H9 (cell line): ENCODE data around the gene VPS9D1. TPM values are rescaled to one million over a fixed set of nuclear protein-coding genes. Genes with fewer than 3 reads are reported as not detected.

Experiments
- DNase-seq: peaks from one replicate; pipeline ENCODE4 v3.0.0-alpha.2; 2017
- H2AFZ ChIP-seq: one replicate; pipeline ENCODE4 v1.6.1; 2013; ENCODE audit warnings: mild to moderate bottlenecking, low read length, control low read depth, moderate library complexity
- H2AK5ac ChIP-seq: 2 replicates; pipeline ENCODE4 v1.6.1; 2013; ENCODE audit warnings: low read length, control low read depth, mixed read lengths; ENCODE audit not compliant: insufficient read length
- H2BK120ac ChIP-seq: one replicate; pipeline ENCODE4 v1.6.1; 2013; ENCODE audit warnings: low read depth, mild to moderate bottlenecking, low read length, control low read depth, inconsistent platforms; ENCODE audit not compliant: poor library complexity, severe bottlenecking
- H2BK12ac ChIP-seq: 2 replicates; pipeline ENCODE4 v1.6.1; 2013; ENCODE audit warnings: low read length, control low read depth, mixed read lengths, low read depth; ENCODE audit not compliant: insufficient read length
- H2BK15ac ChIP-seq: 2 replicates; pipeline ENCODE4 v1.6.1; 2013; ENCODE audit warnings: low read depth, low read length, control low read depth
- H2BK20ac ChIP-seq: one replicate; pipeline ENCODE4 v1.6.1; 2013; ENCODE audit warnings: low read depth, mild to moderate bottlenecking, low read length, control low read depth, inconsistent platforms; ENCODE audit not compliant: poor library complexity, severe bottlenecking
- H2BK5ac ChIP-seq: 2 replicates; pipeline ENCODE4 v1.6.1; 2013; ENCODE audit warnings: low read length, control low read depth, mixed read lengths; ENCODE audit not compliant: insufficient read length
- H3K14ac ChIP-seq: 2 replicates; pipeline ENCODE4 v1.6.1; 2013; ENCODE audit warnings: low read length, control low read depth; ENCODE audit not compliant: insufficient read depth
- H3K18ac ChIP-seq: 2 replicates; pipeline ENCODE4 v1.6.1; 2013; ENCODE audit warnings: low read depth, mild to moderate bottlenecking, mixed read lengths, low read length, control low read depth; ENCODE audit not compliant: insufficient read length
- H3K23ac ChIP-seq: 2 replicates; pipeline ENCODE4 v1.6.1; 2013; ENCODE audit warnings: low read length, control low read depth, mixed read lengths, low read depth; ENCODE audit not compliant: insufficient read length
- H3K23me2 ChIP-seq: 2 replicates; pipeline ENCODE4 v1.6.1; 2013; ENCODE audit warnings: low read depth, mild to moderate bottlenecking, mixed read lengths, low read length, control low read depth; ENCODE audit not compliant: insufficient read length, poor library complexity, severe bottlenecking
- H3K27ac ChIP-seq: 2 replicates; pipeline ENCODE4 v1.5.1; 2013; ENCODE audit warnings: low read length, control low read depth, mixed read lengths, low read depth; ENCODE audit not compliant: insufficient read length
- H3K27me3 ChIP-seq: 2 replicates; pipeline ENCODE4 v1.6.1; 2013; ENCODE audit warnings: low read length, control low read depth, inconsistent platforms; ENCODE audit not compliant: insufficient read depth
- H3K4ac ChIP-seq: 2 replicates; pipeline ENCODE4 v1.6.1; 2013; ENCODE audit warnings: low read depth, mild to moderate bottlenecking, control low read depth, inconsistent platforms, low read length, moderate library complexity
- H3K4me1 ChIP-seq: 2 replicates; pipeline ENCODE4 v1.6.1; 2013; ENCODE audit warnings: low read length, control low read depth, inconsistent platforms; ENCODE audit not compliant: insufficient read depth
- H3K4me2 ChIP-seq: 2 replicates; pipeline ENCODE4 v1.6.1; 2013; ENCODE audit warnings: low read length, control low read depth, mixed read lengths; ENCODE audit not compliant: insufficient read length, insufficient read depth
- H3K56ac ChIP-seq: 2 replicates; pipeline ENCODE4 v1.6.1; 2013; ENCODE audit warnings: low read depth, mild to moderate bottlenecking, mixed read lengths, low read length, control low read depth; ENCODE audit not compliant: insufficient read length
- H3K79me1 ChIP-seq: 2 replicates; pipeline ENCODE4 v1.6.1; 2013; ENCODE audit warnings: low read depth, mild to moderate bottlenecking, moderate library complexity, low read length, control low read depth, inconsistent platforms; ENCODE audit not compliant: insufficient read depth, poor library complexity, severe bottlenecking
- H3K79me2 ChIP-seq: 2 replicates; pipeline ENCODE4 v1.6.1; 2013; ENCODE audit warnings: low read length, control low read depth, inconsistent platforms; ENCODE audit not compliant: insufficient read depth
- H3K9ac ChIP-seq: 2 replicates; pipeline ENCODE4 v1.6.1; 2013; ENCODE audit warnings: low read length, control low read depth, mixed read lengths; ENCODE audit not compliant: insufficient read length; ENCODE audit errors: extremely low read depth
- H3K9me3 ChIP-seq: one replicate; pipeline ENCODE4 v1.6.1; 2013; ENCODE audit warnings: low read depth, low read length, inconsistent platforms; ENCODE audit not compliant: control insufficient read depth
- H3T11ph ChIP-seq: one replicate; pipeline ENCODE4 v1.6.1; 2013; ENCODE audit warnings: mild to moderate bottlenecking, low read length, control low read depth, inconsistent platforms
- H4K20me1 ChIP-seq: one replicate; pipeline ENCODE4 v1.6.1; 2013; ENCODE audit not compliant: control insufficient read depth, insufficient read length, insufficient read depth
- H4K5ac ChIP-seq: 2 replicates; pipeline ENCODE4 v1.6.1; 2013; ENCODE audit warnings: low read depth, mild to moderate bottlenecking, mixed read lengths, low read length, control low read depth; ENCODE audit not compliant: insufficient read length
- H4K8ac ChIP-seq: replicated peaks from 2 replicates; pipeline ENCODE4 v1.6.1; 2013; ENCODE audit warnings: low read length, control low read depth, mixed read lengths, low read depth; ENCODE audit not compliant: insufficient read length
- H4K91ac ChIP-seq: 2 replicates; pipeline ENCODE4 v1.6.1; 2013; ENCODE audit warnings: low read depth, mild to moderate bottlenecking, moderate library complexity, mixed read lengths, low read length, control low read depth; ENCODE audit not compliant: insufficient read length
- H3K27ac Mint-ChIP-seq, 3 experiments: 2 replicates in 2 of 3; 3 replicates in 1 of 3; pipeline ENCODE4 v1.8.0; 2020 to 2021; ENCODE audit warnings: mixed read lengths in 3 of 3, mild to moderate bottlenecking in 1 of 3, moderate library complexity in 1 of 3
- H3K27me3 Mint-ChIP-seq: 2 replicates; pipeline ENCODE4 v1.8.0; 2021; ENCODE audit warnings: low read depth, mild to moderate bottlenecking, moderate library complexity, mixed read lengths
- H3K36me3 Mint-ChIP-seq, 3 experiments: 2 replicates in 2 of 3; 3 replicates in 1 of 3; pipeline ENCODE4 v1.8.0; 2020 to 2021; ENCODE audit warnings: low read depth in 3 of 3, mixed read lengths in 3 of 3; ENCODE audit not compliant: insufficient read depth in 1 of 3
- H3K4me1 Mint-ChIP-seq, 2 experiments: 2 replicates each; pipeline ENCODE4 v1.8.0; 2020; ENCODE audit warnings: mixed read lengths in 2 of 2
- H3K4me3 Mint-ChIP-seq, 2 experiments: 2 replicates in 1 of 2; 3 replicates in 1 of 2; pipeline ENCODE4 v1.8.0; 2020 to 2021; ENCODE audit warnings: mild to moderate bottlenecking in 2 of 2, mixed read lengths in 2 of 2, moderate library complexity in 1 of 2
- H3K9me3 Mint-ChIP-seq, 2 experiments: 2 replicates in 1 of 2; 3 replicates in 1 of 2; pipeline ENCODE4 v1.8.0; 2020; ENCODE audit warnings: mild to moderate bottlenecking in 2 of 2, mixed read lengths in 2 of 2, moderate library complexity in 1 of 2
- CTCF ChIP-seq: fragments of 200-600 bp; sonication (generic); conservative IDR thresholded peaks from 3 replicates; pipeline ENCODE4 v1.8.0; 2021; ENCODE audit warnings: antibody characterized with exemption, mild to moderate bottlenecking
- WGBS: extraction: QIAGEN DNeasy Blood & Tissue Kit; methylation state at CpG from one replicate; pipeline ENCODE4 v1.1.7; 2013; ENCODE audit warnings: missing lambda C conversion rate, low lambda C conversion rate, mixed read lengths; ENCODE audit not compliant: insufficient read length; ENCODE audit errors: extremely low coverage; 5-methylcytosine and 5-hydroxymethylcytosine counted together
- total RNA-seq: library from RNA; stranded (reverse); gene quantifications from 2 replicates; pipeline ENCODE4 v1.2.1, GENCODE V29; 2021

Gene VPS9D1
- total RNA-seq, 1 experiment from 2014 or later: 6.0 TPM

DNA sequence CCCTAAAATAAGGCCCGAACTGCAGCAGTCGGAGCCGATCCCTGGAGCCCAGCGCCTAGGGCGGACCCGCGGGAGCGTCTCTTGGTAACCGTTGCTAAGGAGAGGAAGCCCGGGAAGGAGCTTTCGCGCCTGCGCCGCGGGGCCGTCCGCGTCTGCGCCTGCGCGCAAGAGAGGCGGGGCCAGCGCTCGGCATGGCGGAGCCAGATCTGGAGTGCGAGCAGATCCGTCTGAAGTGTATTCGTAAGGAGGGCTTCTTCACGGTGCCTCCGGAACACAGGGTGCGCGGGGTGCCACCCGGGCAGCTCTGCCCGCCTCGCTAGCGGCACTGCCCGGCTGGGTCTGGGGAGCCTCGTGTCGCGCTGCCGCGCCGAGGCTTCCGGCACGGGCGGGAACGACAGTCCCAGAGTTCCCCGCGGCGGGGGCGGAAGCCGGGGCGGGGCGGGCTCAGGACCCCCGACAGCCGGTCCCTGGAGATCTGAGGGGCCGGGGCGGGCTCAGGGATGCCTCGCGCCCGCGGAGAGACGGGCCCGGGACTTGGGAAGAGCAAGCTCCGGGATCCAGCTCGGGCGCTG lies 34.1 kb downstream of the VPS9D1 start, which contains the start of gene CDK10:
CDK10 (plus strand) TSS at position 170 of the 572 bp plus-strand sequence; CDS start at position 192, 22 bp downstream.
- Histone ChIP-seq H3K27ac (no peak within 1 kb of the TSS), H4K8ac (no peak within 1 kb of the TSS), H3K9ac (peak within 1 kb of the TSS; percentile 76), H2AFZ (no peak within 1 kb of the TSS), H2BK120ac (no peak within 1 kb of the TSS), H3K14ac (peak within 1 kb of the TSS; percentile 94; the same call in 1 of the 2 replicates), H3K4me1 (no peaks in the 10 kb centered on the region), H3K79me1 (no peaks in the 10 kb centered on the region), H3K79me2 (no peaks in the 10 kb centered on the region), H3T11ph (no peak within 1 kb of the TSS), H2BK5ac (no peak within 1 kb of the TSS), H3K23me2 (peaks cover 8% of the 10 kb centered on the region), H3K4me2 (peak within 1 kb of the TSS; percentile 59), H4K20me1 (no peaks in the 10 kb centered on the region), H3K23ac (no peak within 1 kb of the TSS), H4K91ac (no peak within 1 kb of the TSS), H2BK20ac (no peak within 1 kb of the TSS), H3K4ac (no peak within 1 kb of the TSS), H3K56ac (no peak within 1 kb of the TSS), H3K9me3 (peaks cover 20% of the 10 kb centered on the region), H3K18ac (peak within 1 kb of the TSS; percentile 95), H4K5ac (no peak within 1 kb of the TSS), H2AK5ac (no peak within 1 kb of the TSS), H2BK12ac (no peak within 1 kb of the TSS), H3K27me3 (no peaks in the 10 kb centered on the region), H2BK15ac (no peak within 1 kb of the TSS; the same call in 1 of the 2 replicates)
- peaks cover 6 to 7% of the 10 kb centered on the region in 2 experiments for H3K4me1 Mint-ChIP-seq
- no peak for TF ChIP-seq CTCF
- WGBS: no CpG with 5 or more reads among the region's 67 CpGs
- peak within 1 kb of the TSS; percentile 83 to 89 for H3K4me3 Mint-ChIP-seq
- H3K36me3 Mint-ChIP-seq: peaks cover 62 to 76% (median 64%) of the 10 kb centered on the region in 3 experiments
- DNase-seq: peak; percentile 91
- peaks cover 3% of the 10 kb centered on the region for H3K27me3 Mint-ChIP-seq
- H3K9me3 Mint-ChIP-seq: peaks cover 40 to 44% of the 10 kb centered on the region in 2 experiments
- peak within 1 kb of the TSS; percentile 62 to 91 (median 80); a peak in 6 of 7 replicates for H3K27ac Mint-ChIP-seq
